Activated naive CD4-positive, alpha-beta T cell treated with anti-CD3 and anti-CD28 coated beads, Interleukin-2, amount 10 ng/mL, durations not matched to agents 7 days and 5 days (primary cell): ENCODE data around the gene PDZRN3.

Experiments
- CTCF ChIA-PET: fragments of 350-600 bp; sonication (Branson Sonifier 250); formaldehyde crosslinking; loops from one replicate; lab custom pipeline; 2021; ENCODE audit warnings: antibody characterized with exemption; lab: Charles Lee
- DNase-seq: peaks from one replicate; pipeline ENCODE4 v3.0.0-alpha.2; 2020
- H3K27ac Mint-ChIP-seq: one replicate; pipeline ENCODE4 v1.8.0; 2021; ENCODE audit warnings: mild to moderate bottlenecking, moderate library complexity, mixed read lengths
- H3K27me3 Mint-ChIP-seq: one replicate; pipeline ENCODE4 v1.8.0; 2021; ENCODE audit warnings: mild to moderate bottlenecking, mixed read lengths
- H3K36me3 Mint-ChIP-seq: one replicate; pipeline ENCODE4 v1.8.0; 2021; ENCODE audit warnings: mixed read lengths
- H3K4me1 Mint-ChIP-seq: one replicate; pipeline ENCODE4 v1.8.0; 2021; ENCODE audit warnings: mixed read lengths
- H3K4me3 Mint-ChIP-seq: one replicate; pipeline ENCODE4 v1.8.0; 2021; ENCODE audit warnings: mild to moderate bottlenecking, moderate library complexity, mixed read lengths
- H3K9me3 Mint-ChIP-seq: one replicate; pipeline ENCODE4 v1.8.0; 2021; ENCODE audit warnings: mixed read lengths

PDZRN3 gene

DNA sequence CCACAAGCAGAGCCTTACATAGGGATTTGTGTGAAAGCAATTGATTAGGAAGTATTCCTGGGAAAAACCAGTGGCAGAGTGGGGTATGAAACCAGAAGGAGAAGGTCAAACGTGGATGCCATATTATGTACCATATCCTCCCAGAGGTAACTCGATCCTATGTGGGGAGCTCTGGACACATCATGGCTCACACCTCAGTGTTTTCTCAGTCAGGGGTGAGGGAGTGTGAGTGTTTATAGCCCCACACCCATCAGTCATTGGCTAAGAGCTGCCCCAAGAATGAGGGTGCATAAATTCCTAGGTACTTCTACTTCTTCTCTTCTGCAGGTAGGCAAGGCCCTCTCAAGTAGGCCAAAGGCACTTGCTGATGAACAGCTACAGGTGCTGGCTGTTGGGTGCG, 28.2 kb upstream of the PDZRN3 start:
- no peaks in the 10 kb centered on the region for H3K9me3 Mint-ChIP-seq
- no peak overlapping the region for H3K27ac Mint-ChIP-seq
- DNase-seq = no peak
- CTCF ChIA-PET = no interaction called here
- H3K4me3 Mint-ChIP-seq = no peak overlapping the region
- H3K27me3 Mint-ChIP-seq = no peaks in the 10 kb centered on the region
- no peaks in the 10 kb centered on the region for H3K4me1 Mint-ChIP-seq
- no peaks in the 10 kb centered on the region for H3K36me3 Mint-ChIP-seq

DNA sequence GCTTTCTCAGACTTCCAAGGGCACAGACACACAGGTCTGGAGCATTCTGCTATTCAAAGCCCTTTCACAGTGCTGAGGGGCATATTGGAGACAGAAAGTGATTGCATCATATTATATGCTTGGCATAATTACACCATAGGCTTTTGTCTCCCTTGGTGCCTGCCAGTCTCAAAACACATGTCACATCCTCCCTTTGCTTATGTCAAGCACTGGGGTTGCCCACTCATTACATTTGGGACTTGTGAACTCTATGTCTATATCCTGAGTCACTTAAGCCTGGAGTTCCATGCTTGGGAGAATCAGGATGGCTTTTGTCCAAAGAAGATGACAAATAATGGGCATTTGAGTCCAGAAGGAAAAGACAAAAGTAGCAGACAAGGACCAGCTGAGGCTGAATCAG, 12.3 kb upstream of the PDZRN3 start:
- CTCF ChIA-PET = no interaction called here
- H3K4me3 Mint-ChIP-seq = no peak overlapping the region

DNA sequence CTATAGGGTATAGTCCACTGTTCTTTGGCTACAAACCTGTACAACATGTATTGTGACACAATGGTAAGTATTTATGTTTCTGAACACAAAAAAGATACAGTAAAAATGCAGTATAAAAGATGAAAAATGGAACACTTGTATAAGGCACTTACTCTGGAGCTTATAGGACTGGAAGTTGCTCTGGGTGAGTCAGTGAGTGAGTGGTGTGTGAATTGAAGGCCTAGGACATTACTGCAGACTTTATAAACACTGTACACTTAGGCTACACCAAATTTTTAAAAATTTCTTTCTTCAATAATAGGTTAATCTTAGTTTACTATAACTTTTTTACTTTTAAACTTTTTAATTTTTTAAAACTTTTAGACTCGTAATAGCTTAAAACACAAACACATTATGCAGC, 10.5 kb upstream of the PDZRN3 start:
- no peaks in the 10 kb centered on the region for H3K36me3 Mint-ChIP-seq
- no peak overlapping the region for H3K27ac Mint-ChIP-seq
- H3K27me3 Mint-ChIP-seq = no peaks in the 10 kb centered on the region
- H3K4me3 Mint-ChIP-seq = no peak overlapping the region
- CTCF ChIA-PET = interaction anchor here (1.0 kb wide), 1 partner anchor 21 kb away, joined by 3 read pairs; no protein-coding TSS in a partner anchor
- DNase-seq = no peak
- H3K4me1 Mint-ChIP-seq = no peaks in the 10 kb centered on the region
- no peaks in the 10 kb centered on the region for H3K9me3 Mint-ChIP-seq

More for the DNA sequence above, 12.3 kb upstream of the PDZRN3 start:
- Mint-ChIP-seq H3K27ac (no peak overlapping the region), H3K9me3 (no peaks in the 10 kb centered on the region), H3K4me1 (no peaks in the 10 kb centered on the region), H3K27me3 (no peaks in the 10 kb centered on the region), H3K36me3 (no peaks in the 10 kb centered on the region)
- no peak for DNase-seq

DNA sequence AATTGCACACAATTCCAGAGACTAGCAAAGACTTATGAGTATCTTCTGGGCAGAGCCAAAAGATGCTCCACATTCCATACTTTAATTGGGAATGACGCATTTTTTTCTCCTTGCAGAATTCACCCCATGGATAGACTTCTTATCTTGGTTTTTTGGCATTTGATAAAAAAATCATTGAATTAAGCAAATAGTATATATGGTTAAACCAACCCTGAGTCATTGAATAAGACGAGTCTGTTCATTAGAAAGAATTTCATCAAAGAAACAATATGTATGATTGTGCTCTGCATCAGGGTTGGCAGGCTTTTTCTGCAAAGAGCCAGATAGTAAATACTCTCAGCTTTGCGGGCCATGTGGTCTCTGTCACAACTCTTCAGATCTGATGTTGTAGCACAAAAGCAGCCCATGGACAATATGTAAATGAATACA, 9.2 kb upstream of the PDZRN3 start:
- no peak overlapping the region for H3K4me3 Mint-ChIP-seq
- no peak for DNase-seq
- H3K9me3 Mint-ChIP-seq = no peaks in the 10 kb centered on the region
- H3K36me3 Mint-ChIP-seq = no peaks in the 10 kb centered on the region
- CTCF ChIA-PET = no interaction called here
- no peak overlapping the region for H3K27ac Mint-ChIP-seq
- no peaks in the 10 kb centered on the region for H3K4me1 Mint-ChIP-seq
- no peaks in the 10 kb centered on the region for H3K27me3 Mint-ChIP-seq

DNA sequence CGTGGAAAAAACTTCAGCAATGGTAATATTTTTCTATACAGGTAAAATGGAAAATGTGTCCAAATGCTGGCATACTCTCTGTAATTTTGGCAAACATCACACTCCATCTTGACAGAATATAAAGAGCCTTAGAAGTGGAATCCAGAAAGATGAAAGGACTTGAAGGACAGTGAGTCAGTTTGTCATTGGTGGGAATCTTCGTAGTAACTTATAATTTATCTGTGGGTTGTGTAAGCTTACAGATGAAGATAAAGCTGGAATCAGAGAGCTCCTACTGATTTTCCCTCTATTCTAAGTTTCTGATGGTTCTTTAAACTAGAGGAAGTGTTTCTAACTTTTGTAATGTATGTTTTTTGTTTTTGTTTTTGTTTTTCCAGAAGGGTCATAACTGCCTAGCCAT, 8.7 kb upstream of the PDZRN3 start:
- H3K27me3 Mint-ChIP-seq = no peaks in the 10 kb centered on the region
- DNase-seq = no peak
- no peak overlapping the region for H3K27ac Mint-ChIP-seq
- H3K4me1 Mint-ChIP-seq = no peaks in the 10 kb centered on the region
- CTCF ChIA-PET = no interaction called here
- no peaks in the 10 kb centered on the region for H3K36me3 Mint-ChIP-seq
- no peaks in the 10 kb centered on the region for H3K9me3 Mint-ChIP-seq
- no peak overlapping the region for H3K4me3 Mint-ChIP-seq

DNA sequence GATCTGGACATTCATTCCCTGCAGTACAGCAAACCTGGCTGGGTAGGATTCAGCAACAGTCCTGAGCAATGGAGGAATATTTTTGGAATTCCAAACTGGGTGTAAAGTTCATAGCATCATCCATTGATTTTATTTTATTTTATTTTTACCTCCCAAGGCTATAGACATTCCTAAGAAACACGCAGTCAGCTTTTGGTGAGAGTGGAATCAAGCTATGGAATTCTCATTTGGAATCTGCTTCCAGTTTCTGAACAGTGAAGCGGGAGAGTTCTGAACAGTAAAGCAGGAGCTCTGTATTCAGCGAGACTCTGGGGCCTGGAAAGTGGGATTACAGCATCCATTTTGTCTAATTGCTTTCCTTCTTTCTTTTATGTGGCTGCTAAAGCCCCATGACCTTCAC, 1.4 kb upstream of the PDZRN3 start:
- DNase-seq = no peak
- CTCF ChIA-PET = no interaction called here
- Mint-ChIP-seq H3K36me3 (no peaks in the 10 kb centered on the region), H3K4me1 (no peaks in the 10 kb centered on the region), H3K4me3 (no peak overlapping the region), H3K9me3 (no peaks in the 10 kb centered on the region), H3K27me3 (peaks cover 38% of the 10 kb centered on the region), H3K27ac (no peak overlapping the region)

DNA sequence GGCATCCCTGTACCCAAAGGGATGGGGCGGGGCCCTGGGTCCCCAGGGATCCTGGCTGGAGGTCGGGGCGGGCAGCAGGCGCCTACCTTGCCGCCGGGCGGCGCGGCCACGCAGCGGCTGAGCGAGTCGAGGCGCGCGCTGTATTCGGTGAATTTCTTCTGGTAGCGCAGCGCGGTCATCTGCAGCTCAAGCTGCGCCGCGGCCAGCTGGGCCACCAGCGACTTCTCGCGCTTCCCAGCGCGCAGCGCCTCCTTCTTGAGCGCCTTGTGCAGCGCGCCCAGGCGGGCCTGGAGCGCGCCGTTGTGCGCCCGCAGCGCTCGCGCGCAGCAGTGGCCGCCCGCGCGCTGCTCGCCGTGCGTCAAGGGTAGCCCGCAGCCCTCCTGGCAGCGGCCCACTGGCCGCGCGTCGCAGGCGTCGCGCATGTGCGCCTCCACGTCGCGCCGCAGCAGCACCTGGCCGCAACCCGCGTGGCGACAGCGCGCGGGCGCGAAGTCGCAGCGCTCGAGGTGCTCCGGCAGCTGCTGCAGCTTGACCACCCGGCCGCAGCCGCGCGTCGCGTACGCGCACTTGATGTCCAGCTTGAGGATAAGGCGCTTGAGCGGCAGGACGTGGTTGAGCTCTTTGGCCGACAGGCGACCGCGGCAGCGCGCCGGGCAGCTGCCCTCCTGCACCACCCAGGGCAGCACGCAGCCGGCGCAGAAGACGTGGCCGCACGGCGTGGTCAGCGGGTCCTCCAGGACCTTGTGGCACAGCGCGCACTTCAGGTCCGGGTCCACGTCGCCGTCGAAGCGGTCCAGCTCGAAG, 522 bp downstream of the PDZRN3 start:
- no peak overlapping the region for H3K27ac Mint-ChIP-seq
- no peaks in the 10 kb centered on the region for H3K36me3 Mint-ChIP-seq
- no peaks in the 10 kb centered on the region for H3K4me1 Mint-ChIP-seq

DNA sequence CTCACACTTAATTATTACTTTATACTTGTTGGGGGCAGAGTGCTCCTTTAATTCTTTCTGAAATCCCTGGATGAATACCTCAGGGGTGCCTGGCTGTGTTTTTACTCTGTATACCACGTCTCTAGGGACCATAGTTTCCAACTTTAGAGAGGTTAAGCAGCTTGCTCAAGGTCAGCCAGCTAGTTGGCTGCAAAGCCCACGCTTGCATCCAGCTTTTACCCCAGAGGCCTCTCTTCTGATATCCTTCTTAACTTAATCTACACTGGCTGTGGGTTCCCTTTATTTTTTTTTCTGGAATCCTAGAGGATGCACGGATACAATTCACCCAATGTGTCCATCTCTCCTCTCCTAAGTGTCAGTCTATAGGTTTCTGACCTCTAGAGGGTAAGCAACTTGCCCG, 1.4 kb downstream of the PDZRN3 start:
- Mint-ChIP-seq H3K4me1 (no peaks in the 10 kb centered on the region), H3K27me3 (peaks cover 38% of the 10 kb centered on the region), H3K9me3 (no peaks in the 10 kb centered on the region), H3K27ac (no peak overlapping the region), H3K4me3 (no peak overlapping the region), H3K36me3 (no peaks in the 10 kb centered on the region)
- DNase-seq = no peak
- CTCF ChIA-PET = no interaction called here

More for the DNA sequence above, 522 bp downstream of the PDZRN3 start:
- DNase-seq = no peak
- no peaks in the 10 kb centered on the region for H3K9me3 Mint-ChIP-seq
- H3K4me3 Mint-ChIP-seq = no peak overlapping the region
- H3K27me3 Mint-ChIP-seq = peaks cover 38% of the 10 kb centered on the region
- CTCF ChIA-PET = no interaction called here

DNA sequence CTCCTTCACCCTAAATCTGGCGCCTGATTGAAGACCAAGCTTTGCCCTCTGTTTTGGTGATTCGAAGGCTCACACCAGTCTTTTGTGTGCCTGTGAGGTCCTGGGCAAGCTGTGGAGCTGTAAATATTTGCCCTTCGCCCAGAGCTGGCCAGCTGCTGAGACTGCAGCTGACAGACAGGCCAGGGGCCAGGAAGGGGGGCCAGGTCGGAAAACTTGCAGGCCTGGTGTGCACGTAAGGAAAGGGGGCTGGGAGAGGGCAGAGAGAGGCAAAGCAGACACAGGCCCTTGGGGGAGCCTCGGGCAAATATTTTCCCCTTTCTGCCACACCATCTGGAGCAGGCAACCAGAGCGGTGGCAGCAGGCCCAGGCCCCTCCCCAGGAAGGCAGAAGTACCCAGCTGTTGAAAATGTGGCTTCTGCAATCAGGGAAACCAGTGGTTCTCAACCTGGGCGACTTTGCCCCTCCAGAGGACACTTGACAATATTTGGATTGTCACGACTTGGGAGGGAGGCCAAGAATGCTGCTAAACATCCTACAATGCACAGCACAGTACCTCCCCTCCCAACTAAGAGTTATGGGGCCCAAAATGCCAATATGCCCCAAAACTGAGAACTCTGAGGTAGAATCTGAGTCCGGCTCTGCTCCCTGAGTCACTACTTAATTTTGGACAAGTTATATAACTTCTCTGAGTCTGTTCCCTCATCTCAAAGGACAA, 2.5 kb downstream of the PDZRN3 start:
- H3K4me3 Mint-ChIP-seq = no peak overlapping the region
- H3K4me1 Mint-ChIP-seq = no peaks in the 10 kb centered on the region
- no peaks in the 10 kb centered on the region for H3K36me3 Mint-ChIP-seq
- H3K27me3 Mint-ChIP-seq = peaks cover 38% of the 10 kb centered on the region
- no peaks in the 10 kb centered on the region for H3K9me3 Mint-ChIP-seq
- H3K27ac Mint-ChIP-seq = no peak overlapping the region
- CTCF ChIA-PET = no interaction called here
- no peak for DNase-seq

DNA sequence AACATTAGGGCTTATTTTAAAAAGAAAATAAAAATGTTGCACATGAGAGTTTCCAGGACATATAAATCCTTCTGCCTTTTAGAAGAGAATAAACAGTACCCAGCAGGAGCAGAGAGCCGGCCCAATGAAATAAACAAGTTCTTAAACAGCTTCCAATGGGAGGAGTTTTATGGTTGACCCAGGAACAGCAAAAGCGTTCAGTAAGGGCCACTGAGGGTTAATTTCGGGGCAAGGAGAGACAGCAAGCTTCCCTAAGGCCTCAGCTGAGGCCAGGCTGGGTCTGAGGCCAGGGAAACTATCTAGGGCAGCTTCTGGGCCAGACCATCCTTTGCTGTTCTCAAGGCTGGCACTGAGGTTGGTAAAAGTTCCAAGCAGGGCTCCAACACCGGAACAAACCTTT, 3.4 kb downstream of the PDZRN3 start:
- Mint-ChIP-seq H3K9me3 (no peaks in the 10 kb centered on the region), H3K4me3 (no peak overlapping the region), H3K27ac (no peak overlapping the region), H3K27me3 (peaks cover 38% of the 10 kb centered on the region), H3K4me1 (no peaks in the 10 kb centered on the region), H3K36me3 (no peaks in the 10 kb centered on the region)
- CTCF ChIA-PET = no interaction called here
- no peak for DNase-seq

DNA sequence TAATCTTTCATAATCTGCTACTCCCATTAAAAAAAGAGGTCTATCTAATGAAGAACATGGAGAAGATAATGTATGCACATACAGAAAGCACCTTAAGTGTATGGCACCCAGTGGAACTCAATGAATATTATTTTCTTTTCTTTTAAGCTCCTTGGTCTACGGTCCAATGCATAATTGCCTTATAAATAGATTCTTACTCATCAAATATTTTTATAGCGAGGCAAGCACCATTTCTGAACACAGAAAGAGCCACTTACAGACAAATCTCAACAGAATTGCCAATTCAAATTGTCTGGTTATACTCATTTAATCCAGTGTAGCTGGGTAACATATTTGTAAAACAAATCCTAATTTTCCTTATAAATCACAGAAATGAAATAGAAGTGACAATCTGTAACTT, 6.3 kb downstream of the PDZRN3 start:
- CTCF ChIA-PET = interaction anchor here (0.6 kb wide), 1 partner anchor 427 kb away, joined by 3 read pairs; no protein-coding TSS in a partner anchor
- H3K4me1 Mint-ChIP-seq = no peaks in the 10 kb centered on the region
- no peak overlapping the region for H3K4me3 Mint-ChIP-seq
- no peak for DNase-seq
- H3K27ac Mint-ChIP-seq = no peak overlapping the region
- peaks cover 12% of the 10 kb centered on the region for H3K27me3 Mint-ChIP-seq
- H3K9me3 Mint-ChIP-seq = no peaks in the 10 kb centered on the region
- no peaks in the 10 kb centered on the region for H3K36me3 Mint-ChIP-seq

DNA sequence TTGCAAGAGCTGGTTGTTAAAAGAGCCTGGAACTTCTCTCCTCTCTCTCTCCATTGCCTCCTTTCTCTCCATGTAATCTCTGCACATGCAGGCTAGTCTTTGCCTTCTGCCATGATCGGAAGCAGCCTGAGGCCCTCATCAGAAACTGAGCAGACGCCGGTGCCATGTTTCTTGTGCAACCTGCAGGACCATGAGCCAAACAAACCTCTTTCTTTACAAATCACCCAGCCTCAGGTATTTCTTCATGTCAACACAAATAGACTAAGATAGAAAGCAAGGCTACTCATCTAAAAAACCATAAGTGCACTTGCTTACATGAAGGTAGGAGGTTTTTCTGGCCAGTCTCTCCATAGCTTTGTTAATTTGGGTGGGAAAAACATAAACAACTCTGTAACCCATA, 8.7 kb downstream of the PDZRN3 start:
- Mint-ChIP-seq H3K4me3 (no peak overlapping the region), H3K27ac (no peak overlapping the region), H3K4me1 (no peaks in the 10 kb centered on the region), H3K36me3 (no peaks in the 10 kb centered on the region), H3K27me3 (no peaks in the 10 kb centered on the region), H3K9me3 (no peaks in the 10 kb centered on the region)
- DNase-seq = no peak
- CTCF ChIA-PET = no interaction called here

DNA sequence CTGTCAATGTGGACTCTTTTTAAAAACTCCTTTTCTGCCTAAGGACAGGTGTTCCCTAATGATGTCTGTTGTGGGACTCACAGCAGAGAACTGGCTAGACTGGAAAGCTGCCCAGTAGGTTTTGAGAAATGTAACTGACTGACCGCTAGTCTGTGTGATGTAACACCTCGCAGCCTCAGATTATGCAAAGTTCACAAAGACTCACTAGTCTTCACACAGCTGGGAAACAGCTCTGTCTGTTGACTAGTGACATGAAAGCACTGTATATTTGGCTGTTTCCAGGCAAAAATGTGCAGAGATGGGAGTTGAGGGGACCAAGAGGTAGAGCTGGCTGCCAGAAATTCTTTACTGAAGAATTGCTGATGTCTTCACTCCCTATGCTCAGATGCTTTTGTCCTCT, 10.3 kb downstream of the PDZRN3 start:
- CTCF ChIA-PET = no interaction called here
- H3K27ac Mint-ChIP-seq = no peak overlapping the region
- DNase-seq = no peak
- no peaks in the 10 kb centered on the region for H3K9me3 Mint-ChIP-seq
- H3K27me3 Mint-ChIP-seq = no peaks in the 10 kb centered on the region
- no peaks in the 10 kb centered on the region for H3K4me1 Mint-ChIP-seq
- H3K4me3 Mint-ChIP-seq = no peak overlapping the region
- H3K36me3 Mint-ChIP-seq = no peaks in the 10 kb centered on the region

DNA sequence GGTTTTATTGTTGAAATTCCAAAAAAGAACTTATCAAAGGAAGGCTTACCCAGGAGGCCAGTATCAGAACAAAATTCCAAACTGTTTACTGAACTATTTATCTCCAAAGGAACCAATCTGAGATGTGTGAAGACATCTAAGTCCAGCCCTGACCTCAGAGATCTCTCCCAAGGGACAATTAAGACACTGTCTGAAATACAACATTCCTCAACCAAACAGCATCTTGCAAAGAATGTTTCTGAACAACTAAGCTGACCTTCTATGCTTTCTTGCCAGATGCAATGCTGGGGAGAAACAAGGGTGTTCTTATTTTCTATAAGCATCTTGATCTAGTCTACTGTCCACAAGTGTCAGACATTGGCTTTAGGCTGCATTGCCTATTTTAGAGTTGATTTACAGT, 13.6 kb downstream of the PDZRN3 start:
- Mint-ChIP-seq H3K4me3 (no peak overlapping the region), H3K36me3 (no peaks in the 10 kb centered on the region), H3K4me1 (no peaks in the 10 kb centered on the region), H3K9me3 (no peaks in the 10 kb centered on the region), H3K27me3 (no peaks in the 10 kb centered on the region), H3K27ac (no peak overlapping the region)
- no peak for DNase-seq
- CTCF ChIA-PET = no interaction called here

DNA sequence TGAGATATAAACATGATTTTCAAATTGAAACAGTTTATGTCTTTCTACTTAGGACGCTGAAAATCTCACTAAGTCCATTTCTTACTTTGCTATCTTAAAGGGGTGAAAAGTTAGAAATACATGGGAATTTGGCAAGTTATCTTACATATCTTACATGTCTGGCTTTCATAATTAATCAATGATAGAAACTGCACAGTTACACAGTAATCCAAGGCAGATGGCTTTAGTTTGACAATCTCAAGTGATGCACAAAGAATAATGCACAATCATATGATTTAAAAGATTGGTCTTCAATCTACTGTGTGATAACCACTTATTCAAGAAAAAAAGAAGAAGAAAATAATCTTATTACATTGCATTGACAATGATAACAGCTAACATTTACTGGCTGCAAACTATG, 14.2 kb downstream of the PDZRN3 start:
- CTCF ChIA-PET = no interaction called here
- DNase-seq = no peak
- no peak overlapping the region for H3K4me3 Mint-ChIP-seq
- no peaks in the 10 kb centered on the region for H3K9me3 Mint-ChIP-seq
- H3K36me3 Mint-ChIP-seq = no peaks in the 10 kb centered on the region
- no peaks in the 10 kb centered on the region for H3K27me3 Mint-ChIP-seq
- no peaks in the 10 kb centered on the region for H3K4me1 Mint-ChIP-seq
- H3K27ac Mint-ChIP-seq = no peak overlapping the region
